WTC11 (cell line): ENCODE data around the gene TSPAN6. TPM values are rescaled to one million over a fixed set of nuclear protein-coding genes. Genes with fewer than 3 reads are reported as not detected.

Source experiments
- ATAC-seq: fragments of 200-7000 bp; cut with Tn5 transposase; 2 replicates; pipeline ENCODE4 v1.10.0; 2021; ENCODE audit warnings: mild to moderate bottlenecking, moderate library complexity
- CTCF ChIA-PET: fragments of 300-600 bp; sonication (Branson Sonifier 250); formaldehyde crosslinking; loops from one replicate; lab custom pipeline; 2021; ENCODE audit warnings: antibody characterized with exemption; lab: Charles Lee
- POLR2A ChIA-PET: fragments of 350-600 bp; sonication (Branson Sonifier 250); formaldehyde crosslinking; loops from one replicate; lab custom pipeline; 2021; ENCODE audit warnings: antibody characterized with exemption; lab: Charles Lee
- DNase-seq: peaks from one replicate; pipeline ENCODE4 v3.0.0; 2021; ENCODE audit warnings: low spot score
- H3K27ac Mint-ChIP-seq: 2 replicates; pipeline ENCODE4 v1.8.0; 2021; ENCODE audit warnings: mixed read lengths
- H3K27me3 Mint-ChIP-seq: 2 replicates; pipeline ENCODE4 v1.8.0; 2021; ENCODE audit warnings: low read depth, mild to moderate bottlenecking, moderate library complexity, mixed read lengths
- H3K36me3 Mint-ChIP-seq: 2 replicates; pipeline ENCODE4 v1.8.0; 2021; ENCODE audit warnings: mixed read lengths
- H3K4me1 Mint-ChIP-seq: 2 replicates; pipeline ENCODE4 v1.8.0; 2022; ENCODE audit warnings: mixed read lengths
- H3K4me3 Mint-ChIP-seq: 2 replicates; pipeline ENCODE4 v1.8.0; 2021; ENCODE audit warnings: mild to moderate bottlenecking, moderate library complexity, mixed read lengths
- H3K9me3 Mint-ChIP-seq: 2 replicates; pipeline ENCODE4 v1.8.0; 2021; ENCODE audit warnings: mixed read lengths
- CREB1 ChIP-seq: sonication (generic); formaldehyde crosslinking; IDR thresholded peaks from 2 replicates; pipeline ENCODE4 v1.8.0; 2023; ENCODE audit warnings: mild to moderate bottlenecking, missing genetic modification reagents
- ELF4 ChIP-seq: sonication (generic); formaldehyde crosslinking; IDR thresholded peaks from 2 replicates; pipeline ENCODE4 v1.8.1; 2022; ENCODE audit warnings: low read depth, mild to moderate bottlenecking, moderate library complexity, missing genetic modification reagents
- FOXP1 ChIP-seq: sonication (generic); formaldehyde crosslinking; IDR thresholded peaks from 2 replicates; pipeline ENCODE4 v1.8.0; 2022; ENCODE audit warnings: missing genetic modification reagents, mild to moderate bottlenecking, moderate library complexity, borderline replicate concordance
- HMGA2 ChIP-seq: fragments of 250-450 bp; sonication (Bioruptor Pico); IDR thresholded peaks from 2 replicates; pipeline ENCODE4 v1.4.0; 2021; ENCODE audit warnings: mild to moderate bottlenecking, moderate library complexity
- JAZF1 ChIP-seq: fragments of 250-450 bp; sonication (Bioruptor Pico); IDR thresholded peaks from 2 replicates; pipeline ENCODE4 v1.9.0; 2021; ENCODE audit warnings: moderate library complexity, mild to moderate bottlenecking, inconsistent platforms
- KAT7 ChIP-seq: sonication (generic); formaldehyde crosslinking; IDR thresholded peaks from 2 replicates; pipeline ENCODE4 v1.8.1; 2023; ENCODE audit warnings: missing genetic modification reagents, mild to moderate bottlenecking, borderline replicate concordance
- NR2C2 ChIP-seq: sonication (generic); formaldehyde crosslinking; IDR thresholded peaks from 2 replicates; pipeline ENCODE4 v1.8.0; 2022; ENCODE audit warnings: mild to moderate bottlenecking, missing genetic modification reagents
- RORB ChIP-seq: fragments of 250-450 bp; sonication (Bioruptor Pico); IDR thresholded peaks from 2 replicates; pipeline ENCODE4 v1.9.0; 2021; ENCODE audit warnings: mild to moderate bottlenecking
- SMAD3 ChIP-seq: sonication (generic); formaldehyde crosslinking; IDR thresholded peaks from 2 replicates; pipeline ENCODE4 v1.8.0; 2022; ENCODE audit warnings: missing genetic modification reagents, mild to moderate bottlenecking, borderline replicate concordance
- SOX15 ChIP-seq: fragments of 250-450 bp; sonication (Bioruptor Pico); IDR thresholded peaks from 2 replicates; pipeline ENCODE4 v1.9.0; 2021; ENCODE audit warnings: mild to moderate bottlenecking
- SP1 ChIP-seq: sonication (generic); formaldehyde crosslinking; conservative IDR thresholded peaks from 2 replicates; pipeline ENCODE4 v1.8.1; 2022; ENCODE audit warnings: missing genetic modification reagents
- TEAD1 ChIP-seq: sonication (generic); formaldehyde crosslinking; IDR thresholded peaks from 2 replicates; pipeline ENCODE4 v1.8.0; 2022; ENCODE audit warnings: mild to moderate bottlenecking, missing genetic modification reagents
- TEAD4 ChIP-seq: sonication (generic); formaldehyde crosslinking; IDR thresholded peaks from 2 replicates; pipeline ENCODE4 v1.8.0; 2022; ENCODE audit warnings: mild to moderate bottlenecking, missing genetic modification reagents
- ZNF396 ChIP-seq: fragments of 250-450 bp; sonication (Bioruptor Pico); IDR thresholded peaks from 2 replicates; pipeline ENCODE4 v1.8.0; 2021; ENCODE audit warnings: mild to moderate bottlenecking, moderate library complexity, borderline replicate concordance
- ZNF416 ChIP-seq: fragments of 250-450 bp; sonication (Bioruptor Pico); IDR thresholded peaks from 2 replicates; pipeline ENCODE4 v1.9.0; 2021; ENCODE audit warnings: mild to moderate bottlenecking, inconsistent platforms
- total RNA-seq: library from RNA; stranded (reverse); gene quantifications from 3 replicates; pipeline ENCODE4 v1.2.3, GENCODE V29; 2021
- TF ChIP-seq, protein P1 (sequence below): sonication (generic); formaldehyde crosslinking; IDR thresholded peaks from 2 replicates; pipeline ENCODE4 v1.8.0; 2023; ENCODE audit warnings: missing genetic modification reagents
- TF ChIP-seq, protein P2 (sequence below): sonication (generic); formaldehyde crosslinking; IDR thresholded peaks from 2 replicates; pipeline ENCODE4 v1.8.0; 2022; ENCODE audit warnings: missing genetic modification reagents
- TF ChIP-seq, protein P3 (sequence below): fragments of 250-450 bp; sonication (Bioruptor Pico); IDR thresholded peaks from 2 replicates; pipeline ENCODE4 v2.1.2; 2022; ENCODE audit warnings: mild to moderate bottlenecking, moderate library complexity
- TF ChIP-seq, protein P4 (sequence below): sonication (generic); formaldehyde crosslinking; IDR thresholded peaks from 2 replicates; pipeline ENCODE4 v1.8.0; 2022; ENCODE audit warnings: mild to moderate bottlenecking, missing genetic modification reagents
- TF ChIP-seq, protein P5 (sequence below): fragments of 250-450 bp; sonication (Bioruptor Pico); IDR thresholded peaks from 2 replicates; pipeline ENCODE4 v1.9.0; 2021; ENCODE audit warnings: mild to moderate bottlenecking
- TF ChIP-seq, protein P6 (sequence below): sonication (generic); formaldehyde crosslinking; IDR thresholded peaks from 2 replicates; pipeline ENCODE4 v1.8.1; 2023; ENCODE audit warnings: mild to moderate bottlenecking, missing genetic modification reagents, moderate library complexity
- TF ChIP-seq, protein P7 (sequence below): sonication (generic); formaldehyde crosslinking; IDR thresholded peaks from 2 replicates; pipeline ENCODE4 v1.8.1; 2022; ENCODE audit warnings: low read depth, mild to moderate bottlenecking, moderate library complexity, missing genetic modification reagents, borderline replicate concordance
- TF ChIP-seq, protein P8 (sequence below): sonication (generic); formaldehyde crosslinking; IDR thresholded peaks from 2 replicates; pipeline ENCODE4 v1.8.0; 2022; ENCODE audit warnings: mild to moderate bottlenecking, missing genetic modification reagents
- TF ChIP-seq, protein P9 (sequence below): sonication (generic); formaldehyde crosslinking; IDR thresholded peaks from 2 replicates; pipeline ENCODE4 v1.8.1; 2022; ENCODE audit warnings: mild to moderate bottlenecking, moderate library complexity, missing genetic modification reagents

TSPAN6 gene
- total RNA-seq, 1 experiment from 2014 or later: 47.0 TPM

DNA sequence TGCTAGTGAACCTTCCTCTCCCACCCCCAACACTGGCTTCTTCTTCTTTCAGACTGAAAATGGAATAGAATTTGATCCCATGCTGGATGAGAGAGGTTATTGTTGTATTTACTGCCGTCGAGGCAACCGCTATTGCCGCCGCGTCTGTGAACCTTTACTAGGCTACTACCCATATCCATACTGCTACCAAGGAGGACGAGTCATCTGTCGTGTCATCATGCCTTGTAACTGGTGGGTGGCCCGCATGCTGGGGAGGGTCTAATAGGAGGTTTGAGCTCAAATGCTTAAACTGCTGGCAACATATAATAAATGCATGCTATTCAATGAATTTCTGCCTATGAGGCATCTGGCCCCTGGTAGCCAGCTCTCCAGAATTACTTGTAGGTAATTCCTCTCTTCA is 37.1 kb downstream of the TSPAN6 start:
- Mint-ChIP-seq H3K4me1 (peaks cover 49% of the 10 kb centered on the region), H3K27me3 (no peaks in the 10 kb centered on the region), H3K9me3 (no peaks in the 10 kb centered on the region), H3K4me3 (no peak overlapping the region), H3K36me3 (no peaks in the 10 kb centered on the region), H3K27ac (no peak overlapping the region)
- ATAC-seq (no peak), DNase-seq (no peak)
- POLR2A ChIA-PET: no interaction called here
- TF ChIP-seq ELF4 (CRISPR knock-in tag): no peak
- TF ChIP-seq NR2C2 (CRISPR knock-in tag): no peak
- TF ChIP-seq HMGA2 (CRISPR knock-in tag): no peak
- TF ChIP-seq, protein P1, sequence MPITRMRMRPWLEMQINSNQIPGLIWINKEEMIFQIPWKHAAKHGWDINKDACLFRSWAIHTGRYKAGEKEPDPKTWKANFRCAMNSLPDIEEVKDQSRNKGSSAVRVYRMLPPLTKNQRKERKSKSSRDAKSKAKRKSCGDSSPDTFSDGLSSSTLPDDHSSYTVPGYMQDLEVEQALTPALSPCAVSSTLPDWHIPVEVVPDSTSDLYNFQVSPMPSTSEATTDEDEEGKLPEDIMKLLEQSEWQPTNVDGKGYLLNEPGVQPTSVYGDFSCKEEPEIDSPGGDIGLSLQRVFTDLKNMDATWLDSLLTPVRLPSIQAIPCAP (CRISPR knock-in tag): no peak
- no peak for TF ChIP-seq RORB
- TF ChIP-seq, protein P2, sequence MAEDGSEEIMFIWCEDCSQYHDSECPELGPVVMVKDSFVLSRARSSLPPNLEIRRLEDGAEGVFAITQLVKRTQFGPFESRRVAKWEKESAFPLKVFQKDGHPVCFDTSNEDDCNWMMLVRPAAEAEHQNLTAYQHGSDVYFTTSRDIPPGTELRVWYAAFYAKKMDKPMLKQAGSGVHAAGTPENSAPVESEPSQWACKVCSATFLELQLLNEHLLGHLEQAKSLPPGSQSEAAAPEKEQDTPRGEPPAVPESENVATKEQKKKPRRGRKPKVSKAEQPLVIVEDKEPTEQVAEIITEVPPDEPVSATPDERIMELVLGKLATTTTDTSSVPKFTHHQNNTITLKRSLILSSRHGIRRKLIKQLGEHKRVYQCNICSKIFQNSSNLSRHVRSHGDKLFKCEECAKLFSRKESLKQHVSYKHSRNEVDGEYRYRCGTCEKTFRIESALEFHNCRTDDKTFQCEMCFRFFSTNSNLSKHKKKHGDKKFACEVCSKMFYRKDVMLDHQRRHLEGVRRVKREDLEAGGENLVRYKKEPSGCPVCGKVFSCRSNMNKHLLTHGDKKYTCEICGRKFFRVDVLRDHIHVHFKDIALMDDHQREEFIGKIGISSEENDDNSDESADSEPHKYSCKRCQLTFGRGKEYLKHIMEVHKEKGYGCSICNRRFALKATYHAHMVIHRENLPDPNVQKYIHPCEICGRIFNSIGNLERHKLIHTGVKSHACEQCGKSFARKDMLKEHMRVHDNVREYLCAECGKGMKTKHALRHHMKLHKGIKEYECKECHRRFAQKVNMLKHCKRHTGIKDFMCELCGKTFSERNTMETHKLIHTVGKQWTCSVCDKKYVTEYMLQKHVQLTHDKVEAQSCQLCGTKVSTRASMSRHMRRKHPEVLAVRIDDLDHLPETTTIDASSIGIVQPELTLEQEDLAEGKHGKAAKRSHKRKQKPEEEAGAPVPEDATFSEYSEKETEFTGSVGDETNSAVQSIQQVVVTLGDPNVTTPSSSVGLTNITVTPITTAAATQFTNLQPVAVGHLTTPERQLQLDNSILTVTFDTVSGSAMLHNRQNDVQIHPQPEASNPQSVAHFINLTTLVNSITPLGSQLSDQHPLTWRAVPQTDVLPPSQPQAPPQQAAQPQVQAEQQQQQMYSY (CRISPR knock-in tag): no peak
- no peak for TF ChIP-seq KAT7 (CRISPR knock-in tag)
- TF ChIP-seq, protein P3, sequence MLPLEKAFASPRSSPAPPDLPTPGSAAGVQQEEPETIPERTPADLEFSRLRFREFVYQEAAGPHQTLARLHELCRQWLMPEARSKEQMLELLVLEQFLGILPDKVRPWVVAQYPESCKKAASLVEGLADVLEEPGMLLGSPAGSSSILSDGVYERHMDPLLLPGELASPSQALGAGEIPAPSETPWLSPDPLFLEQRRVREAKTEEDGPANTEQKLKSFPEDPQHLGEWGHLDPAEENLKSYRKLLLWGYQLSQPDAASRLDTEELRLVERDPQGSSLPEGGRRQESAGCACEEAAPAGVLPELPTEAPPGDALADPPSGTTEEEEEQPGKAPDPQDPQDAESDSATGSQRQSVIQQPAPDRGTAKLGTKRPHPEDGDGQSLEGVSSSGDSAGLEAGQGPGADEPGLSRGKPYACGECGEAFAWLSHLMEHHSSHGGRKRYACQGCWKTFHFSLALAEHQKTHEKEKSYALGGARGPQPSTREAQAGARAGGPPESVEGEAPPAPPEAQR (CRISPR knock-in tag): no peak
- TF ChIP-seq, protein P4, sequence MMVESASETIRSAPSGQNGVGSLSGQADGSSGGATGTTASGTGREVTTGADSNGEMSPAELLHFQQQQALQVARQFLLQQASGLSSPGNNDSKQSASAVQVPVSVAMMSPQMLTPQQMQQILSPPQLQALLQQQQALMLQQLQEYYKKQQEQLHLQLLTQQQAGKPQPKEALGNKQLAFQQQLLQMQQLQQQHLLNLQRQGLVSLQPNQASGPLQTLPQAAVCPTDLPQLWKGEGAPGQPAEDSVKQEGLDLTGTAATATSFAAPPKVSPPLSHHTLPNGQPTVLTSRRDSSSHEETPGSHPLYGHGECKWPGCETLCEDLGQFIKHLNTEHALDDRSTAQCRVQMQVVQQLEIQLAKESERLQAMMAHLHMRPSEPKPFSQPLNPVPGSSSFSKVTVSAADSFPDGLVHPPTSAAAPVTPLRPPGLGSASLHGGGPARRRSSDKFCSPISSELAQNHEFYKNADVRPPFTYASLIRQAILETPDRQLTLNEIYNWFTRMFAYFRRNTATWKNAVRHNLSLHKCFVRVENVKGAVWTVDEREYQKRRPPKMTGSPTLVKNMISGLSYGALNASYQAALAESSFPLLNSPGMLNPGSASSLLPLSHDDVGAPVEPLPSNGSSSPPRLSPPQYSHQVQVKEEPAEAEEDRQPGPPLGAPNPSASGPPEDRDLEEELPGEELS (CRISPR knock-in tag): no peak
- TF ChIP-seq TEAD4 (CRISPR knock-in tag): no peak
- TF ChIP-seq SMAD3: no peak
- TF ChIP-seq, protein P5, sequence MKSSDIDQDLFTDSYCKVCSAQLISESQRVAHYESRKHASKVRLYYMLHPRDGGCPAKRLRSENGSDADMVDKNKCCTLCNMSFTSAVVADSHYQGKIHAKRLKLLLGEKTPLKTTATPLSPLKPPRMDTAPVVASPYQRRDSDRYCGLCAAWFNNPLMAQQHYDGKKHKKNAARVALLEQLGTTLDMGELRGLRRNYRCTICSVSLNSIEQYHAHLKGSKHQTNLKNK: no peak
- TF ChIP-seq TEAD1: no peak
- TF ChIP-seq, protein P6, sequence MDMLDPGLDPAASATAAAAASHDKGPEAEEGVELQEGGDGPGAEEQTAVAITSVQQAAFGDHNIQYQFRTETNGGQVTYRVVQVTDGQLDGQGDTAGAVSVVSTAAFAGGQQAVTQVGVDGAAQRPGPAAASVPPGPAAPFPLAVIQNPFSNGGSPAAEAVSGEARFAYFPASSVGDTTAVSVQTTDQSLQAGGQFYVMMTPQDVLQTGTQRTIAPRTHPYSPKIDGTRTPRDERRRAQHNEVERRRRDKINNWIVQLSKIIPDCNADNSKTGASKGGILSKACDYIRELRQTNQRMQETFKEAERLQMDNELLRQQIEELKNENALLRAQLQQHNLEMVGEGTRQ (CRISPR knock-in tag): no peak
- TF ChIP-seq FOXP1: no peak
- no peak for TF ChIP-seq CREB1 (CRISPR knock-in tag)
- CTCF ChIA-PET: no interaction called here

DNA sequence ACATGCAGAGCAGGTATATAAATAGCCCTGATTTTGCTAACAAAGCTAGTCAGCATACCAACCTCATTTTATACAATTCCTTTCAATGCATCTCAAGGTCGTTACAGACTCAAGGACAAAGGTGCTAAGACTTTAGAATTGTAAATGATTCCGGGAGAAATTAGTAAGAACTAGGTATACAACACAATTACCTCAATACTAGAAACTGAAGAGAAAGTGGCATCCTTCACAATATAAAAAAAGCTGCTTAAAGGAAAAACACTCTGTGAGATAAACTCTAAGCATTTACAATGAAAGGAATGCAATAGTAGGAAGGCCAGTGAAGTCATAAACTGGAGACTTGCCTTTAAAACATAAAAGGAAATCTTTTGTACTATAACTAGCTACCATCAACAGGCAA is 40.0 kb downstream of the TSPAN6 start:
- ATAC-seq (no peak), DNase-seq (no peak)
- Mint-ChIP-seq H3K27ac (no peak overlapping the region), H3K27me3 (no peaks in the 10 kb centered on the region), H3K36me3 (no peaks in the 10 kb centered on the region), H3K4me1 (peaks cover 63% of the 10 kb centered on the region), H3K4me3 (no peak overlapping the region), H3K9me3 (no peaks in the 10 kb centered on the region)
- CTCF ChIA-PET: interaction anchor here (0.6 to 0.7 kb wide), 3 partner anchors 18 to 74 kb away, joined by 3 to 4 read pairs (median 3); no protein-coding TSS in a partner anchor
- POLR2A ChIA-PET: no interaction called here
- TF ChIP-seq, protein P7, sequence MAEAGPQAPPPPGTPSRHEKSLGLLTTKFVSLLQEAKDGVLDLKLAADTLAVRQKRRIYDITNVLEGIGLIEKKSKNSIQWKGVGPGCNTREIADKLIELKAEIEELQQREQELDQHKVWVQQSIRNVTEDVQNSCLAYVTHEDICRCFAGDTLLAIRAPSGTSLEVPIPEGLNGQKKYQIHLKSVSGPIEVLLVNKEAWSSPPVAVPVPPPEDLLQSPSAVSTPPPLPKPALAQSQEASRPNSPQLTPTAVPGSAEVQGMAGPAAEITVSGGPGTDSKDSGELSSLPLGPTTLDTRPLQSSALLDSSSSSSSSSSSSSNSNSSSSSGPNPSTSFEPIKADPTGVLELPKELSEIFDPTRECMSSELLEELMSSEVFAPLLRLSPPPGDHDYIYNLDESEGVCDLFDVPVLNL (CRISPR knock-in tag): no peak
- TF ChIP-seq ZNF416 (CRISPR knock-in tag): no peak
- TF ChIP-seq, protein P8, sequence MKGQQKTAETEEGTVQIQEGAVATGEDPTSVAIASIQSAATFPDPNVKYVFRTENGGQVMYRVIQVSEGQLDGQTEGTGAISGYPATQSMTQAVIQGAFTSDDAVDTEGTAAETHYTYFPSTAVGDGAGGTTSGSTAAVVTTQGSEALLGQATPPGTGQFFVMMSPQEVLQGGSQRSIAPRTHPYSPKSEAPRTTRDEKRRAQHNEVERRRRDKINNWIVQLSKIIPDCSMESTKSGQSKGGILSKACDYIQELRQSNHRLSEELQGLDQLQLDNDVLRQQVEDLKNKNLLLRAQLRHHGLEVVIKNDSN (CRISPR knock-in tag): no peak
- TF ChIP-seq ZNF396: no peak
- no peak for TF ChIP-seq SP1 (CRISPR knock-in tag)
- TF ChIP-seq SOX15 (CRISPR knock-in tag): no peak
- no peak for TF ChIP-seq JAZF1 (CRISPR knock-in tag)
- TF ChIP-seq, protein P9, sequence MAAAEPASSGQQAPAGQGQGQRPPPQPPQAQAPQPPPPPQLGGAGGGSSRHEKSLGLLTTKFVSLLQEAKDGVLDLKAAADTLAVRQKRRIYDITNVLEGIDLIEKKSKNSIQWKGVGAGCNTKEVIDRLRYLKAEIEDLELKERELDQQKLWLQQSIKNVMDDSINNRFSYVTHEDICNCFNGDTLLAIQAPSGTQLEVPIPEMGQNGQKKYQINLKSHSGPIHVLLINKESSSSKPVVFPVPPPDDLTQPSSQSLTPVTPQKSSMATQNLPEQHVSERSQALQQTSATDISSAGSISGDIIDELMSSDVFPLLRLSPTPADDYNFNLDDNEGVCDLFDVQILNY (CRISPR knock-in tag): no peak
